ENCODE measurements around the gene CEACAM20. TPM values are rescaled to one million over a fixed set of nuclear protein-coding genes. Genes with fewer than 3 reads are reported as not detected.
A peak's percentile ranks its signal among the peaks of the same experiment; 100 is the strongest.
"Not testable (repeated sequence)": the region's sequence is repeated elsewhere in the genome, so short reads cannot be mapped to it uniquely, and the experiment has no call there.

Gene CEACAM20
- not detected for total RNA-seq (ENCODE audit: insufficient read depth, low replicate concordance)

GRCh38 chr19:44529536-44529935, at the start of gene CEACAM20:
CEACAM20 (minus strand) TSS chr19:44529675; CDS start chr19:44529509, 166 bp downstream.
- DNase-seq (ENCODE audit: low spot score): no peak

DNA sequence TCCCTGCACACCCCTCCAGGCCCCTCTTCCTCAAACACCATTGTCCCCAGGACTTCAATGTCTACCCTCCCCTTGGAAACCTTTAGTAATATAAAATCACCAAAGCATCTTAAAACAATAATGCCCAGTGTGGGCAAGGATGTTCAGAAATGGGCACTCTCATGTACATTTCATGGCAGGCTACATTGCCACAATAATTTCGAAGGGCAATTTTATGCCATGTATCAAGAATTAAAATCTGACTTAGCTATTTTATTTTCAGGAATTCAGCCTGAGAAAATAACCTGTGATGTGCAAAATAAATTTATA, 48.0 kb upstream of the CEACAM20 start:
- DNase-seq (ENCODE audit: low spot score): no peak

DNA sequence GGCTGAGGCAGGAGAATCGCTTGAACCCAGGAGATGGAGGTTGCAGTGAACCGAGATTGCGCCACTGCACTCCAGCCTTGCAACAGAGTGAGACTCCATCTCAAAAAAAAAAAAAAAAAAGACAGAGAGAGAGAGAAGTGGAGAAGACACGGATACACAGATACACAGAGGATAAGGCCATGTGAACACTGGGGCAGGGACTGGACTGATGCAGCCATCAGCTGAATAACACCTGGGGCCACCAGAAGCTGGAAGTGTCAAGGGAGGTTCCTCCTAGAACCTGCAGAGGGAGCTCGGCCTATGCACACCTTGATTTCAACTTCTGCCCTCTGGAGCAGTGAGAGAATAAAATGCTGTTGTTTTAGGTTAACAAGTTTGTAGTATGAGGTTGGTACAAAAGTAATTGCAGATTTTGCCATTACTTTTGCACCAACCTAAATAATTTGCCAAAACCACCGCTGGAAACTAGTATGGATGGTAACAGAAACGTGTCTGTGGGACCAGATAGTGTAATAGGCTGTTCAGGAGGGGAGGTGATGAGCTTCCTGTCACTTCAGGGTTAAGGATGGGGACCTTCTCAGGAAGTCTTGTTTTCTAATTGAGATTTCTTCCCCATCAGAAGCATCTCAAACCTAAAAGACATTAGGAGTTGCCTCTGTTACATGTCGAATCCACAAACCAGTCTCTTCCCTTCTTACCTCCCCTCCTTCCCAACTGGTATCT, 47.5 kb upstream of the CEACAM20 start:
- DNase-seq (ENCODE audit: low spot score): no peak

GRCh38 chr19:44575116-44575700, 45.7 kb upstream of the CEACAM20 start:
- DNase-seq (ENCODE audit: low spot score): no peak

GRCh38 chr19:44574186-44574950, 44.9 kb upstream of the CEACAM20 start:
- no peak for DNase-seq (ENCODE audit: low spot score)

DNA sequence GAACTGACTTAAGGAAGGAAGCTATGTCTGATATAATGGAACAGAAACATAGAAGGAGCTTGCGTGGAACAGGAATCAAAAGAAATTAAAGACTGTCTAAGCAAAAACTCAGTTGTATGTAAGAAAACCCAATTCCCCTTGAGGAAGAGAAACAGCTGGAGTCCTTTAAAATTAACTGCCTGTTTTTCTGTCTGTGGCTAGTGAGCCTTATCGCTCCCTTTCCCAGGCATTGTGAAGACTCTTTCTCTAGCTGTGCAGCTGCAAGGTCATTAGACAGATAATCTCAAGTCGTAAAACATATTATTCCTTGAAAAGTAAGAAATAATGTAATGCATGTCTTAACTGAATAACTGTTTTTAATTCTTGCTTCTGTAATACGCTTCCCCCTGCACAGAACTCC, 44.2 kb upstream of the CEACAM20 start:
- peak; percentile 29 for DNase-seq (ENCODE audit: low spot score)

- DNase-seq (ENCODE audit: low spot score): no peak
Observed at GRCh38 chr19:44573183-44573582, 43.7 kb upstream of the CEACAM20 start.

DNA sequence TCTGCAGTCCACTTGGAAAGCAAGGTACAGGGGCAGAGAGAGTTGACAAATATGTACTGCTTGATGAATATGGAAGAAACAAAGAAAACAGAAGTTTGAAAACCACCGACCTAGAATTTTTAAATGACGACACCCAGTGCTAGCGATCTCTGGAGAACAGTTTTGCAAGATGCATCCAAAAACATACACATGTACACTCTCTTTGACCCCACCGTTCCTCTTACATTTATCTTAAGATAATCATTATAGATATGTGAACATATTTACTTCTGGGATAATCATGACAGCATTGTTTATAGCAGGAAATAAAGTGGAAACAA, 43.1 kb upstream of the CEACAM20 start:
- DNase-seq (ENCODE audit: low spot score): no peak

DNA sequence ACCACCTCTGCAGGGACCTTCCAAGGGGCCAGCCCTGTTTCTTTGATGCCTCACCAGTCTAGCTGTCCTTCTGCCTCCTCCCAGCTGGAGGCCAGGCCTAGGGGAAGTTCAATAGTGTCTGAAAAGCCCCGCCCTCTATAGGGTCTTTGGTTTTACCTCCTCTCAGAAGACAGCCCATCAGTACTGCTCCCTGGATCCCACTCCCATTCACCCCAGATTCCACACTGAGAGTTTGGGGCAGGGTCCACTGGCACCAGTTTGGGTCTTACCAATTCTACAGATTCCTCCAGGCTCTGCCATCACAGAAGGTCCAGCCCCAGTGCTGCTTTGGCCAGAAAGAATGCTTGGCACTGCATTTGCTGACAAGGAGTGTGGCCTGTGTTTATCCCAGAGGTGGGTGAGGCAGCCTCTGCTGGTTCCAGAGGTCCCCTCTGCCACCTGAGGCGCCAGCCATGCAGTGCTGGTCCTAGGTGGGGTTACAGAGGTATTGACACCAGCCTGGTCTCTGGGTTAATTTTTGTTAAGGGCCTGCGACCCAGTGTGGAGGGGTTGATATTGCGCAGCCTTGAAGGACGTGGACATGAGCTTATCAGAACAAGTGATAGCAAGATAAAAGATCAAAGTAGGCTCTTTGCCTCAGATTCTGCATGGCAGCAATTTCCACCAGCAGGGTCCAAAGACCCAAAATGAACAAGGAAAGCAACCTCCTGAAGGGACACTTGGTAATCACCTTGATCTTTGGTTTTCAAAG, 42.5 kb upstream of the CEACAM20 start:
- no peak for DNase-seq (ENCODE audit: low spot score)

- peak; percentile 76 for DNase-seq (ENCODE audit: low spot score)
Observed at GRCh38 chr19:44570984-44571684, 41.7 kb upstream of the CEACAM20 start.

GRCh38 chr19:44570603-44570983, 41.1 kb upstream of the CEACAM20 start:
- no peak for DNase-seq (ENCODE audit: low spot score)

- DNase-seq (ENCODE audit: low spot score): no peak
Observed at GRCh38 chr19:44567745-44568144, 38.3 kb upstream of the CEACAM20 start.

GRCh38 chr19:44566984-44567383, 37.5 kb upstream of the CEACAM20 start:
- DNase-seq (ENCODE audit: low spot score): no peak

GRCh38 chr19:44563086-44563655, 33.7 kb upstream of the CEACAM20 start:
- not testable (repeated sequence) for DNase-seq (ENCODE audit: low spot score)

DNA sequence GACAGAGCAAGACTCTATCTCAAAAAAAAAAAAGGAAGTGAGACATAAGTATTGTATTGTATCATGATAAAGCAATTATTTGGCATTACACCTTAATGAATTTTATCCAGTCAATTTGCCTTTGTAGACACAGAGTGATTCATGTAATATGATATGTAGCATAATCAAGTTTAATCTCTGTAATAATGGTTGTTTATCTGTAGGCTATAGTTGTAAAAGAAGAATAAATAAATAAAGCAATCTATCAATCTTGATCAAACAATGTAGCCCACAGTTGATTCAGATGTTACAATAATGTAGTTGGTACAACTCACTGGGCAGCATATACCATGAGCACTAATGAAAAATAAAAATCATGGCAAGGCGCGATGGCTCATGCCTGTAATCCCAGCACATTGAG, 28.5 kb upstream of the CEACAM20 start:
- DNase-seq (ENCODE audit: low spot score): no peak

- no peak for DNase-seq (ENCODE audit: low spot score)
Observed at GRCh38 chr19:44554641-44555246, 25.3 kb upstream of the CEACAM20 start.

GRCh38 chr19:44553478-44554171, 24.1 kb upstream of the CEACAM20 start:
- DNase-seq (ENCODE audit: low spot score): no peak

- DNase-seq (ENCODE audit: low spot score): no peak
Observed at GRCh38 chr19:44552324-44552723, 22.8 kb upstream of the CEACAM20 start.

DNA sequence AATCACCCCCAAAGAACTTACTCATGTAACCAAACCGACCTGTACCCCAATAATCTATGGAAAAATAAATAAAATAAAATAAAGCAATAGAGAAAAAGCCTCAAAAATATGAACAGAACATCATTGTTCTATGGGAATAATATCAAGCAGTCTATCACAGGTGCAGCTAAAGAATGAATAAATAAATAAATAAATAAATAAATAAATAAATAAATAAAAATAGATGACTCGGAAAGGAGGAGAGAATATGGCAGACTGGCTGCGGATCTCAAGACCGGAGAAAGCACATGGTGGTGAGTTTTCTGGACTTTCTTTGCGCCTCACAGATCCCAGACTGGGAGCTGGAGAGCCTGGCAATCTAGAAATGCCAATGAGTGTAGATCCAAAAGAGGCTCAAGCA, 22.4 kb upstream of the CEACAM20 start:
- DNase-seq (ENCODE audit: low spot score): no peak

DNA sequence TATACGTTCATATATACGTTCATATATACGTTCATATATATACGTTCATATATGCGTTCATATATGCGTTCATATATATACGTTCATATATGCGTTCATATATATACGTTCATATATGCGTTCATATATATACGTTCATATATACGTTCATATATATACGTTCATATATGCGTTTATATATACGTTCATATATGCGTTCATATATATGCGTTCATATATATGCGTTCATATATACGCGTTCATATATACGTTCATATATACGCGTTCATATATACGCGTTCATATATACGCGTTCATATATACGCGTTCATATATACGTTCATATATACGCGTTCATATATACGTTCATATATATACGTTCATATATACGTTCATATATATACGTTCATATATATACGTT, 21.5 kb upstream of the CEACAM20 start:
- not testable (repeated sequence) for DNase-seq (ENCODE audit: low spot score)

Data from umbilical cord (tissue), 2 donors.